OCI-LY7 (cell line): ENCODE data around the gene ZNF778.

Experiments
- CTCF ChIP-seq: fragments of 200-600 bp; sonication (generic); conservative IDR thresholded peaks from 2 replicates; pipeline ENCODE4 v1.5.1; 2014; ENCODE audit warnings: mild to moderate bottlenecking, antibody characterized with exemption, low read length, moderate library complexity, mixed read lengths
- EZH2phosphoT487 ChIP-seq: fragments of 200-600 bp; sonication (generic); IDR thresholded peaks from 2 replicates; pipeline ENCODE4 v1.6.1; 2018; ENCODE audit warnings: low read depth, borderline replicate concordance, mild to moderate bottlenecking, mixed run types, antibody characterized with exemption, low read length, moderate library complexity, mixed read lengths

GRCh38 chr16:89253548-89254287 is 36.2 kb downstream of the ZNF778 start:
- no peak for TF ChIP-seq CTCF
- no peak for TF ChIP-seq EZH2phosphoT487
